HG03064 (cell line): Measurements from ENCODE around the gene EHD4.

Experiments used
- ATAC-seq: cut with Tn5 transposase; IDR thresholded peaks from one replicate; pipeline ENCODE4 v1.9.1; 2021; ENCODE audit warnings: low read depth; ENCODE audit not compliant: unreplicated experiment

EHD4 gene

GRCh38 chr15:41995476-41995855 lies 23.1 kb upstream of the EHD4 start:
- ATAC-seq, result no peak

- no peak for ATAC-seq
Observed at GRCh38 chr15:41994772-41995475, 22.6 kb upstream of the EHD4 start.

GRCh38 chr15:41994171-41994650 lies 21.9 kb upstream of the EHD4 start:
- no peak for ATAC-seq

GRCh38 chr15:41993472-41994170 lies 21.3 kb upstream of the EHD4 start:
- no peak for ATAC-seq

GRCh38 chr15:41992803-41993190 lies 20.4 kb upstream of the EHD4 start:
- no peak for ATAC-seq

GRCh38 chr15:41992151-41992802 lies 19.9 kb upstream of the EHD4 start:
- ATAC-seq, result no peak

- no peak for ATAC-seq
Observed at GRCh38 chr15:41990691-41991090, 18.3 kb upstream of the EHD4 start.

- ATAC-seq, result no peak
Observed at GRCh38 chr15:41990243-41990605, 17.9 kb upstream of the EHD4 start.

- ATAC-seq, result no peak
Observed at GRCh38 chr15:41989573-41990242, 17.4 kb upstream of the EHD4 start.

- ATAC-seq, result no peak
Observed at GRCh38 chr15:41988896-41989572, 16.7 kb upstream of the EHD4 start.

- ATAC-seq, result no peak
Observed at GRCh38 chr15:41987925-41988275, 15.5 kb upstream of the EHD4 start.

GRCh38 chr15:41987246-41987924 lies 15.0 kb upstream of the EHD4 start:
- no peak for ATAC-seq

- ATAC-seq, result no peak
Observed at GRCh38 chr15:41985236-41986160, 13.1 kb upstream of the EHD4 start.

GRCh38 chr15:41984622-41985021 lies 12.3 kb upstream of the EHD4 start:
- no peak for ATAC-seq

- no peak for ATAC-seq
Observed at GRCh38 chr15:41983621-41984571, 11.5 kb upstream of the EHD4 start.

- ATAC-seq, result no peak
Observed at GRCh38 chr15:41983221-41983620, 10.9 kb upstream of the EHD4 start.

GRCh38 chr15:41982133-41982930 lies 10.0 kb upstream of the EHD4 start:
- ATAC-seq, result no peak
